PC-9 (cell line): ENCODE results near the gene LEFTY1.

Experiments
- EZH2 ChIP-seq: fragments of 200-600 bp; sonication (generic); IDR thresholded peaks from 2 replicates; pipeline ENCODE4 v1.8.0; 2017; ENCODE audit warnings: antibody characterized with exemption, low read depth
- TF ChIP-seq, protein P1 (sequence below): fragments of 200-600 bp; sonication (generic); conservative IDR thresholded peaks from 2 replicates; pipeline ENCODE4 v1.6.1; 2017; ENCODE audit warnings: mixed run types, antibody characterized with exemption, mild to moderate bottlenecking, moderate library complexity

DNA sequence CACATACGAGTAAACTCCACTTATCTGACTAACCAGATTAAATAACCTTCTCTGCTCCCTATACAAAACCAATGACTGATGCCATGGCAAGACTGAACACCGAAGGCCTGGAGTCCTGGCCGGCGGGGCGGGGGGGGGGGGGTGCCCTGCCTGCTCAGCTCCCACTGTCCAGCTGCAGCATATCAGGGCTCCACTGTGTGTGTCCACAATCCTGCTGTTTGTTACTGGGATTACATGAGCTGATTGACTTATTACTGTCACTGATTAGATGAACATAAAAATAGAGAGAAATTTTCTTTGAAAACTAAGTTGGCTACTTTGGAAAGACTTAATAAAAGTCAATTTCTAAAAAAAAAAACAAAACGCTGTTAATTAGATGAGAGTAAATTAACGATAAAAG, 31.7 kb downstream of the LEFTY1 start:
- TF ChIP-seq, protein P1, sequence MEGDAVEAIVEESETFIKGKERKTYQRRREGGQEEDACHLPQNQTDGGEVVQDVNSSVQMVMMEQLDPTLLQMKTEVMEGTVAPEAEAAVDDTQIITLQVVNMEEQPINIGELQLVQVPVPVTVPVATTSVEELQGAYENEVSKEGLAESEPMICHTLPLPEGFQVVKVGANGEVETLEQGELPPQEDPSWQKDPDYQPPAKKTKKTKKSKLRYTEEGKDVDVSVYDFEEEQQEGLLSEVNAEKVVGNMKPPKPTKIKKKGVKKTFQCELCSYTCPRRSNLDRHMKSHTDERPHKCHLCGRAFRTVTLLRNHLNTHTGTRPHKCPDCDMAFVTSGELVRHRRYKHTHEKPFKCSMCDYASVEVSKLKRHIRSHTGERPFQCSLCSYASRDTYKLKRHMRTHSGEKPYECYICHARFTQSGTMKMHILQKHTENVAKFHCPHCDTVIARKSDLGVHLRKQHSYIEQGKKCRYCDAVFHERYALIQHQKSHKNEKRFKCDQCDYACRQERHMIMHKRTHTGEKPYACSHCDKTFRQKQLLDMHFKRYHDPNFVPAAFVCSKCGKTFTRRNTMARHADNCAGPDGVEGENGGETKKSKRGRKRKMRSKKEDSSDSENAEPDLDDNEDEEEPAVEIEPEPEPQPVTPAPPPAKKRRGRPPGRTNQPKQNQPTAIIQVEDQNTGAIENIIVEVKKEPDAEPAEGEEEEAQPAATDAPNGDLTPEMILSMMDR = no peak
- no peak for TF ChIP-seq EZH2
